ENCODE measurements around the gene ZNF536.
A peak's percentile ranks its signal among the peaks of the same experiment; 100 is the strongest.
"Not testable (repeated sequence)": the region's sequence is repeated elsewhere in the genome, so short reads cannot be mapped to it uniquely, and the experiment has no call there.

The ZNF536 gene

DNA sequence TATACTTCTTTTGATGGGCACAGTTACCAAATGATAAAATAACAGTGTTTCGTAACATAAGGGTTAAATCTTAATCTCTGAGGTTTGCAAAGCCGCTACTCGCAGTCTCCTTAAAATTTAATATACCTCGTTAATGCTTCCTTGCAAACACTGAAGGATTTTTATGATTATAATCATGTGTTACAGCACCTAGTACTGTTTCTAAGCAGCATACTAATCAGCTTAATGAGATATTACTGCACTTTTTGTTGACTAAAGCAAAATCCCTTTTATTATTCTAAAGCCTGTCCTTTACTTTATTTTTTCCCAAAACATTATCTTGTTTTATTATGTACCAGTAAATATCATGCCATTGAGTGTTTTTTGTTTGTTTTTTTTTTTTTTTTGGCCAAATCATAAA lies 70.5 kb downstream of the ZNF536 start:
- Histone ChIP-seq H3K4me1 (ENCODE audit: insufficient read depth, low read length) (no peaks in the 10 kb centered on the region), H3K36me3 (ENCODE audit: insufficient read depth, low read length) (no peaks in the 10 kb centered on the region), H3K9me3 (ENCODE audit: control insufficient read depth, insufficient read depth, low read length) (no peaks in the 10 kb centered on the region), H3K9ac (ENCODE audit: low read depth, low read length) (no peak overlapping the region)

DNA sequence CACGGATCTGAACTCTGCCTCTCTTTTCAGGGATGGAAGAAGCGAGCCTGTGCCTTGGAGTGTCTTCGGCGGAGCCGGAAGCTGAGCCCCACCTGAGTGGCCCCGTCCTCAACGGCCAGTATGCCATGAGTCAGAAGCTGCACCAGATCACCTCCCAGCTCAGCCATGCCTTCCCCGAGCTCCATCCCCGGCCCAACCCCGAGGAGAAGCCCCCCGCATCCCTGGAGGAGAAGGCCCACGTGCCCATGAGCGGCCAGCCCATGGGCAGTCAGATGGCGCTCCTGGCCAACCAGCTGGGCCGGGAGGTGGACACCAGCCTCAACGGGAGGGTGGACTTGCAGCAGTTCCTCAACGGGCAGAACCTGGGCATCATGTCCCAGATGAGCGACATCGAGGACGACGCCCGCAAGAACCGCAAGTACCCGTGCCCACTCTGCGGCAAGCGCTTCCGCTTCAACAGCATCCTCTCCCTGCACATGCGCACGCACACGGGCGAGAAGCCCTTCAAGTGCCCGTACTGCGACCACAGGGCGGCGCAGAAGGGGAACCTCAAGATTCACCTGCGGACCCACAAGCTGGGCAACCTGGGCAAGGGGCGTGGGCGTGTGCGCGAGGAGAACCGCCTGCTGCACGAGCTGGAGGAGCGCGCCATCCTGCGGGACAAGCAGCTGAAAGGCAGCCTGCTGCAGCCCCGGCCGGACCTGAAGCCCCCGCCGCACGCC lies 71.5 kb downstream of the ZNF536 start:
- no peaks in the 10 kb centered on the region for H3K36me3 ChIP-seq (ENCODE audit: insufficient read depth, low read length)
- H3K9ac ChIP-seq (ENCODE audit: low read depth, low read length): no peak overlapping the region
- H3K4me1 ChIP-seq (ENCODE audit: insufficient read depth, low read length): peaks cover 4% of the 10 kb centered on the region; the same call in 1 of the 2 replicates
- no peaks in the 10 kb centered on the region for H3K9me3 ChIP-seq (ENCODE audit: control insufficient read depth, insufficient read depth, low read length)

DNA sequence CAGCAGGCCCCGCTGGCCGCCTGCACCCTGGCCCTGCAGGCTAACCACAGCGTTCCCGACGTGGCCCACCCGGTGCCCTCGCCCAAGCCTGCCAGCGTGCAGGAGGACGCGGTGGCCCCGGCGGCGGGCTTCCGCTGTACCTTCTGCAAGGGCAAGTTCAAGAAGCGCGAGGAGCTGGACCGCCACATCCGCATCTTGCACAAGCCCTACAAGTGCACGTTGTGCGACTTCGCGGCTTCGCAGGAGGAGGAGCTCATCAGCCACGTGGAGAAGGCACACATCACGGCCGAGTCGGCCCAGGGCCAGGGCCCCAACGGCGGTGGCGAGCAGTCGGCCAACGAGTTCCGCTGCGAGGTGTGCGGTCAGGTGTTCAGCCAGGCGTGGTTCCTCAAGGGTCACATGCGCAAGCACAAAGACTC lies 72.1 kb downstream of the ZNF536 start:
- peaks cover 10% of the 10 kb centered on the region for H3K4me1 ChIP-seq (ENCODE audit: insufficient read depth, low read length)
- no peak overlapping the region for H3K9ac ChIP-seq (ENCODE audit: low read depth, low read length)
- H3K9me3 ChIP-seq (ENCODE audit: control insufficient read depth, insufficient read depth, low read length): no peaks in the 10 kb centered on the region
- no peaks in the 10 kb centered on the region for H3K36me3 ChIP-seq (ENCODE audit: insufficient read depth, low read length)

DNA sequence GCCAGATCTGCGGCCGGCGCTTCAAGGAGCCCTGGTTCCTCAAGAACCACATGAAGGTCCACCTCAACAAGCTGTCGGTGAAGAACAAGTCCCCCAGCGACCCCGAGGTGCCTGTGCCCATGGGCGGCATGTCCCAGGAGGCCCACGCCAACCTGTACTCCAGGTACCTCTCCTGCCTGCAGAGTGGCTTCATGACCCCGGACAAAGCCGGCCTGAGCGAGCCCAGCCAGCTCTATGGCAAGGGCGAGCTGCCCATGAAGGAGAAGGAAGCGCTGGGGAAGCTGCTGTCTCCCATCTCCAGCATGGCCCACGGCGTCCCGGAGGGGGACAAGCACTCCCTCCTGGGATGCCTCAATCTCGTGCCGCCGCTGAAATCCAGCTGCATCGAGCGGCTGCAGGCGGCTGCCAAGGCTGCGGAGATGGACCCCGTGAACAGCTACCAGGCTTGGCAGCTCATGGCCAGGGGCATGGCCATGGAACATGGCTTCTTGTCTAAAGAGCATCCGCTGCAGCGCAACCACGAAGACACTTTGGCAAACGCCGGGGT lies 72.6 kb downstream of the ZNF536 start:
- H3K9me3 ChIP-seq (ENCODE audit: control insufficient read depth, insufficient read depth, low read length): no peaks in the 10 kb centered on the region
- H3K36me3 ChIP-seq (ENCODE audit: insufficient read depth, low read length): no peaks in the 10 kb centered on the region
- H3K9ac ChIP-seq (ENCODE audit: low read depth, low read length): no peak overlapping the region
- H3K4me1 ChIP-seq (ENCODE audit: insufficient read depth, low read length): peaks cover 14% of the 10 kb centered on the region

DNA sequence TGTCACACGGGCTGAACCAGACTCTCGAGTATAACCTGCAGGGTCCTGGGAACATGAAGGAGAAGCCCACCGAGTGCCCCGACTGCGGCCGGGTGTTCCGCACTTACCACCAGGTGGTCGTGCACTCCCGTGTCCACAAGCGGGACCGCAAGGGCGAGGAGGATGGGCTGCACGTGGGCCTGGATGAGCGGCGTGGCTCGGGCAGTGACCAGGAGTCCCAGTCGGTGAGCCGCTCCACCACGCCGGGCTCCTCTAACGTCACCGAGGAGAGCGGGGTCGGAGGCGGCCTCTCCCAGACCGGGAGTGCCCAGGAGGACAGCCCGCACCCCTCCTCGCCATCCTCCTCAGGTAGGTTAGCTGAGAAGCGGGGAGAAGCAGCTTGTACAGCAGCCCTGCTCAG lies 73.2 kb downstream of the ZNF536 start:
- no peaks in the 10 kb centered on the region for H3K36me3 ChIP-seq (ENCODE audit: insufficient read depth, low read length)
- no peaks in the 10 kb centered on the region for H3K9me3 ChIP-seq (ENCODE audit: control insufficient read depth, insufficient read depth, low read length)
- no peak overlapping the region for H3K9ac ChIP-seq (ENCODE audit: low read depth, low read length)
- peaks cover 14% of the 10 kb centered on the region for H3K4me1 ChIP-seq (ENCODE audit: insufficient read depth, low read length)

DNA sequence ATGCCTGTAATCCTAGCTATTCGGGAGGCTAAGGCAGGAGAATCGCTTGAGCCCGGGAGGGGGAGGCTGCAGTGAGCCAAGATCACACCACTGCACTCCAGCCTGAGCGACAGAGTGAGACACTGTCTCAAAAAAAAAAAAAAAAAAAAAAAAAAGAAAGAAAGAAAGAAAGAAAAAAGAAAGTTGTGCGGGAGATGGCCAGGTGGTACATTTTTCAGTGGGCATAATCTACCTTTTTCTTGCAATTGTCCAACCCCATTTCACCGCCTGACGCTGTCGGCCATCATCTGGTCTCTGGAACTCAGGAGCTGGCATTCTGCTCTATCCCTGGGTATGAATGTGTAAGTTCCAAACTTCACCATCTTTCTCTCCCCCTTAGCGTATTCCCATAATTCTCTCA lies 73.9 kb downstream of the ZNF536 start:
- H3K36me3 ChIP-seq (ENCODE audit: insufficient read depth, low read length); H3K9me3 ChIP-seq (ENCODE audit: control insufficient read depth, insufficient read depth, low read length); H3K9ac ChIP-seq (ENCODE audit: low read depth, low read length): not testable (repeated sequence)
- H3K4me1 ChIP-seq (ENCODE audit: insufficient read depth, low read length): peaks cover 17% of the 10 kb centered on the region

DNA sequence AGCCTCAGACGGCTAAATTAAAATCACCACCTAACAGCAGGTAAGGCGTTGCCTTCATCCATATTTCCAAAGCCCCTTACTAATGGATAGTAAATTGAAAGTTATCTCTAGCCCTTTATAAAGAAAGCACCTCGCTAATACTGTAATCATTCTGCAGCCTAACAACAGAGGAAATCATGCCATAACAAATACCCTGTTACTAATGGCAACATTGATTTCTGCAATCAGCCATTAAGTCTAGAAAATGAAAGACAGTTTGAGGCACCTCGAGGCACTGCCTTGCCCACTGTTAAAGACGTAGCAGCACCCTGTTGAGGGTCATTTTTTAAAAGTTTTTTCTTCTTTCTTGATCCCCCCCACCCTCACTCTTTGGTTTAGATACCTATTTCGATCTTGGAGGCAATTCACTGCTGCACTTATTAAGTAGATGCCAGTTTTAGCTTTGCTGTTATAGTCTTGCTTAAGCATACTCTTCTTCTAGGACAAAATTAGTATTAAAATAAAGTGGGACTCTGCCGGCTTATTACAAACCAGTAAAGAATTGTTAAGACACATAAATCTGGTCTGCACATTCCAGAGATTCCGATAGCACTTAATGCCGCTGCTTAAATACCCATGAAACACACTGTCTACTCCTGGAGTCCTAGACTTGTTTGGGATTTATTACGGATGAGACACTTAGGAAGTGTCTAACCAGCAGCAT lies 74.8 kb downstream of the ZNF536 start:
- H3K4me1 ChIP-seq (ENCODE audit: insufficient read depth, low read length): peaks cover 17% of the 10 kb centered on the region
- H3K36me3 ChIP-seq (ENCODE audit: insufficient read depth, low read length): no peaks in the 10 kb centered on the region
- no peaks in the 10 kb centered on the region for H3K9me3 ChIP-seq (ENCODE audit: control insufficient read depth, insufficient read depth, low read length)
- H3K9ac ChIP-seq (ENCODE audit: low read depth, low read length): no peak overlapping the region

DNA sequence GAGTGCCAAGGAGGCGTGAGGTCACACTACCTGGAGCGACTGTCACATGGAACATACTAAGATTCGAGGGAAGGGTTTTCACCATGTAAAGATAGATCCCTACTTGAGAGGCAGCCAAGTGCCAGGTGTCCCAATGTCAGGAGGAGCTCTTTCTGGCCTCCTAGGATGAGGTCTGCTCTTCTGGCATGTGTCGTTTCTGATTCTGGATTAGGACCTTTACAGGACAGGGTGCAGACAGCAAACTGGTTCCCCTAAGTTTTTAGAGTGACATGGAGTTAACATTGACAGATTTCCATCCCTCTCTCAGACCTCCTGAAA lies 75.3 kb downstream of the ZNF536 start:
- H3K9ac ChIP-seq (ENCODE audit: low read depth, low read length): no peak overlapping the region
- H3K4me1 ChIP-seq (ENCODE audit: insufficient read depth, low read length): peaks cover 17% of the 10 kb centered on the region
- no peaks in the 10 kb centered on the region for H3K36me3 ChIP-seq (ENCODE audit: insufficient read depth, low read length)
- H3K9me3 ChIP-seq (ENCODE audit: control insufficient read depth, insufficient read depth, low read length): no peaks in the 10 kb centered on the region

DNA sequence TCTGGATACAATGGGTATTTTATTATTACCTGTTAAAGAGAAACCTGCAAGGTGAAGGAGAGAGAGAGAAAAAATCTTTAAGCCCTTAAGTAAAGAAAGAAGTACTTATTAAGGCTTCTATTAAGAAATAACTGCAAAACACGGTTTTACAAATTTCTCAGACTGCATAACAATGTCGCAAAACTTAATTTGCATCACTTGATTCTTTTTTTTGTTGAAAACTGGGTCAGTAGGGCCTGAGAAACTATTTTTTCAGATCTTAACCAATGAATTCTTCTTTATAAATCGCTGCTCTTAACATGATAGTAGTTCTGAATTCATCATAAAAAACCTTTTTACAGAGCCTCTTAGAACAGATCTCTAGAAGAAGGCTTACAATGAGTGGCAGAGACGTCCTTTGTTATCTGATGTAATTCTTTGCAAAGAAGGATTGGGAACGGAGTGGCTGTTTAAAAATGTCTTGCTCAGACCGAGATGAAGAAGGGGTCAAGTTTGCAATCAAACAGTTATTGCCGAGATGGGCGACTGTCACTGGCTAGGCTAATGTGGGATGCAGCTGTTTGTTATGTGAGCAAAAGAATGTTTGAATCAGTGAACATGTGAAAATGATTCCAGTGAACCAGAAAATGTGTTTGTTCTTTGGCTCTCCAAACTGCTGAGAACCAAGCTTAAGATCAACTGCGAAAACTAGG lies 76.3 kb downstream of the ZNF536 start:
- H3K9ac ChIP-seq (ENCODE audit: low read depth, low read length): no peak overlapping the region
- peaks cover 17% of the 10 kb centered on the region for H3K4me1 ChIP-seq (ENCODE audit: insufficient read depth, low read length)
- H3K9me3 ChIP-seq (ENCODE audit: control insufficient read depth, insufficient read depth, low read length): no peaks in the 10 kb centered on the region

DNA sequence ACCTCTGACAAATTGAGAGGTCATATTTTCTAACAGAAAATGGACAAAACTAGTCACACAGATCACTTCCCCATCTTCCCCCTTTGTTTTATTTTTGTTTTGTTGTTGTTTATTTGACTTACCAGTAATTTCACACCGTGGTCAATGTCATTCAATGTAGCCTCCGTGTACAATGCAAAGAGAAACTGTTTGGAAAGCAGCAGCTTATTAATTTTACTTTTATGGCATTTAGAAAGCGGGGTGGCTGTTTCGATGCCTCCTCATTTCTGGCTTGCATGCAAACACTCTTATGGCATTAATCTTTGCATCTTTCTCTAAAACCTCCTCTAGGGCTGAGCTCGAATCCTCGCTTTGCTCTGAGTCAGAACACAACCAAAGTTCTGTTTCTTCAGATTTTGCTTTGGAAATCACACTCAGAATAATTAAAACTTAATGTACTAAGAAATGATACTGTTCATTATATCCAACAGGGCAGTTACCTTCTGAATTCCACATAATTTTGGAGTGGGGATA lies 77.0 kb downstream of the ZNF536 start:
- Histone ChIP-seq H3K36me3 (ENCODE audit: insufficient read depth, low read length) (no peaks in the 10 kb centered on the region), H3K4me1 (ENCODE audit: insufficient read depth, low read length) (peaks cover 17% of the 10 kb centered on the region), H3K9me3 (ENCODE audit: control insufficient read depth, insufficient read depth, low read length) (no peaks in the 10 kb centered on the region), H3K9ac (ENCODE audit: low read depth, low read length) (no peak overlapping the region)

More for the DNA sequence above, 76.3 kb downstream of the ZNF536 start:
- H3K36me3 ChIP-seq (ENCODE audit: insufficient read depth, low read length): no peaks in the 10 kb centered on the region

DNA sequence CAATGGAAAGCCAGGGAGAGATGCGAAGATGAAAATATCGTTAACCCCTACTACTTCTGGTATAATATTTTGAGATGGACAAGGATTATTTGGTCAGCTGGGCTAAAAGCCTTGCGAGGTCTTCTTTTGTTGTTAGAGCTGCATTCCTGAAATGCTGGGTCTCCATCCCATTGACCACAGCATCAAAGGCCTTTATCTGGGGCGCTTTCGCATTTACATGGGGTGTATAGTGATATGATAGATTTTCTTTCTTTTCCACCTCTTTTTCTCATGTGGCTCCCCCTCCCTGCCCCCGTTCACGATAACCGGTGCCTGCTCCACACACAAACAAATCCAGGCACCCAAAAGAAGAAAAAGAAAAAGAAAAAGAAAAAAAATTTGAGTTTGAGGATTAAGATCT lies 77.5 kb downstream of the ZNF536 start:
- H3K9me3 ChIP-seq (ENCODE audit: control insufficient read depth, insufficient read depth, low read length): no peaks in the 10 kb centered on the region
- H3K4me1 ChIP-seq (ENCODE audit: insufficient read depth, low read length): peaks cover 17% of the 10 kb centered on the region
- no peaks in the 10 kb centered on the region for H3K36me3 ChIP-seq (ENCODE audit: insufficient read depth, low read length)
- H3K9ac ChIP-seq (ENCODE audit: low read depth, low read length): no peak overlapping the region; the same call in 1 of the 2 replicates

DNA sequence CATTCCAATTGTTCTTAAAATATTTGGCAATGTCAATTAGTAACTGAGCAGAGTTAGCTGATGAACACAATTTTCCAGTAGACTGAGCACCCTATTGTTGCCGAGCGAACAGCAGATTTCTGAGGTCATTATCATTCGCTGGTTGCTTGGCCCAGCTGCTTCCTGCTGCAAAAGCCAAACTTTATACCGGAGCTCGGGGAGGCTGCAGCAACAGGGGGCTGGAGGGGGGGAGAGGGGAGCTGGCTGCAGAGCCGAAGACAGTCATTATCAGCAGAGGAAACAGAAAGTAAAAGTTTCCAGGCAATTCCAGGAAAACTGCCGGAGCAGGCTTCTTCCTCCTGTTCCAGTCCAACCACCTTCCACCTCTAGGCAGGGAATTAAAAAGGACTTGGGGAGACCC lies 77.9 kb downstream of the ZNF536 start:
- peaks cover 17% of the 10 kb centered on the region for H3K4me1 ChIP-seq (ENCODE audit: insufficient read depth, low read length)
- no peaks in the 10 kb centered on the region for H3K9me3 ChIP-seq (ENCODE audit: control insufficient read depth, insufficient read depth, low read length)
- no peaks in the 10 kb centered on the region for H3K36me3 ChIP-seq (ENCODE audit: insufficient read depth, low read length)
- H3K9ac ChIP-seq (ENCODE audit: low read depth, low read length): peak overlapping the region; percentile 16

DNA sequence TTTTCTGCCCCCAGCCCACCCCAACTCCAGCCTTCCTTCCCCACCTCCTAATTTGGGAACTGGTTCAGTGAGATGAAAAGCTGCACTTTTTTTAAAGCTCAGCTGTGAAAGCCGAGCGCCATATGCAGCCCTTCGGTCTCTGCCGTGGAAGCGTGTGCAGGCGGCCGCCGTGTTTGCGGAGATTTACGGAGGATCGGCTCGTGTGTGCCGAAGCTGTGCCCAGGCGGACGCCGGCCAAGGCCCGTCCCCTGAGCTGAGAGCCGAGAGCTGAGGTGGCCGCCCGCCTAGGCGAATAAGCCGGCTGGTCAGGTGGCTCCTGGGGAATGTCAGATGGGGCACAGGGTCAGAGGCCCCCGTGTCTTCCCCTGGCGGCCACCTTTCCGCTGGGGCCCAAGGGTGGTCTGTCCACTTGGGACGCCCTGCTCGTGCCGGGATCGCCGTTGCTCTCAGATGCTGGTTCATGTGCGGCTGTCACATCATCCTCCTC lies 78.7 kb downstream of the ZNF536 start:
- Histone ChIP-seq H3K9ac (ENCODE audit: low read depth, low read length) (no peak overlapping the region), H3K4me1 (ENCODE audit: insufficient read depth, low read length) (peaks cover 17% of the 10 kb centered on the region), H3K9me3 (ENCODE audit: control insufficient read depth, insufficient read depth, low read length) (no peaks in the 10 kb centered on the region), H3K36me3 (ENCODE audit: insufficient read depth, low read length) (no peaks in the 10 kb centered on the region)

DNA sequence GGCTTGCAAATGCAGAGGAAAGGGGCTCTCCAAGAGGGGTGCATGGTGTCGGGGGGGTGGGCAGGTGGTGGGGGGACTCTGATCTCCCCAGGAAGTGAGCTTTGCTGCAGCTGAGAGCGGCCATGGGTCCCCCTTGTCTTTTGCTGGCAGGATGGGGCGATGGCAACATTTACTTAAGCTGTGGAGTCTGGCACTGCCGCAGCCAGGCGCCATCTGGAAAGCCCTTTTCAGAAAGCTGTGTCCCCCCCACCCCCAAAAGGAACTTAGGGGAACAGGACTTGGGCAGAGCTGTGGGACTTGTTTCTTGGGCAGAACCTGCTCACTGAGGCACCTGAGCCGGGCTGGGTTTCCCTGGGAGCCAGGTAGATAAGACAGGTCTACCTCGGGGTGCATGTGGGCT lies 80.7 kb downstream of the ZNF536 start:
- Histone ChIP-seq H3K9me3 (ENCODE audit: control insufficient read depth, insufficient read depth, low read length) (no peaks in the 10 kb centered on the region), H3K4me1 (ENCODE audit: insufficient read depth, low read length) (peaks cover 17% of the 10 kb centered on the region), H3K9ac (ENCODE audit: low read depth, low read length) (no peak overlapping the region), H3K36me3 (ENCODE audit: insufficient read depth, low read length) (no peaks in the 10 kb centered on the region)
